Central memory CD8-positive, alpha-beta T cell (primary cell): Measurements from ENCODE around the gene TMC3.

Experiments used
- ATAC-seq: fragments of 150-1000 bp; cut with Tn5 transposase; replicated peaks from 2 replicates; pipeline ENCODE4 v1.10.0; 2022; ENCODE audit warnings: mild to moderate bottlenecking, moderate FRiP score, moderate number of reproducible peaks; ENCODE audit not compliant: poor library complexity, severe bottlenecking; ENCODE audit errors: extremely low read depth
- DNase-seq, 2 donors: peaks; one replicate each; pipeline ENCODE4 v3.0.0; 2021; ENCODE audit warnings: low spot score in 2 of 2
- H3K27ac Mint-ChIP-seq: one replicate; pipeline ENCODE4 v1.8.0; 2022; ENCODE audit warnings: low read depth, mild to moderate bottlenecking, moderate library complexity, mixed read lengths
- H3K27me3 Mint-ChIP-seq: one replicate; pipeline ENCODE4 v1.8.0; 2022; ENCODE audit warnings: mixed read lengths
- H3K36me3 Mint-ChIP-seq: one replicate; pipeline ENCODE4 v1.8.0; 2022; ENCODE audit warnings: mild to moderate bottlenecking, moderate library complexity, mixed read lengths; ENCODE audit not compliant: insufficient read depth
- H3K4me1 Mint-ChIP-seq: one replicate; pipeline ENCODE4 v1.8.0; 2022; ENCODE audit warnings: mixed read lengths
- H3K4me3 Mint-ChIP-seq: one replicate; pipeline ENCODE4 v1.8.0; 2022; ENCODE audit warnings: mild to moderate bottlenecking, moderate library complexity, mixed read lengths
- H3K9me3 Mint-ChIP-seq: one replicate; pipeline ENCODE4 v1.8.0; 2022; ENCODE audit warnings: mixed read lengths

The TMC3 gene

GRCh38 chr15:81285461-81285860 is 88.6 kb downstream of the TMC3 start:
- Mint-ChIP-seq H3K27me3 (no peaks in the 10 kb centered on the region), H3K36me3 (peaks cover 7% of the 10 kb centered on the region), H3K9me3 (peaks cover 6% of the 10 kb centered on the region), H3K4me3 (peak overlapping the region; percentile 48), H3K4me1 (peaks cover 55% of the 10 kb centered on the region), H3K27ac (peak overlapping the region; percentile 98)
- no peak for ATAC-seq
- no peak for DNase-seq

GRCh38 chr15:81284256-81285031 is 89.6 kb downstream of the TMC3 start:
- no peak for DNase-seq
- H3K4me1 Mint-ChIP-seq, result peaks cover 56% of the 10 kb centered on the region
- peaks cover 7% of the 10 kb centered on the region for H3K36me3 Mint-ChIP-seq
- H3K9me3 Mint-ChIP-seq, result peaks cover 6% of the 10 kb centered on the region
- no peak overlapping the region for H3K27ac Mint-ChIP-seq
- no peaks in the 10 kb centered on the region for H3K27me3 Mint-ChIP-seq
- ATAC-seq, result no peak
- no peak overlapping the region for H3K4me3 Mint-ChIP-seq

- Mint-ChIP-seq H3K27me3 (no peaks in the 10 kb centered on the region), H3K9me3 (peaks cover 6% of the 10 kb centered on the region), H3K27ac (no peak overlapping the region), H3K4me1 (peaks cover 48% of the 10 kb centered on the region), H3K36me3 (peaks cover 5% of the 10 kb centered on the region), H3K4me3 (no peak overlapping the region)
- ATAC-seq (no peak), DNase-seq (no peak)
These were observed 91.1 kb downstream of the TMC3 start for GRCh38 chr15:81282911-81283310.

- H3K27ac Mint-ChIP-seq, result no peak overlapping the region
- H3K4me3 Mint-ChIP-seq, result no peak overlapping the region
- H3K36me3 Mint-ChIP-seq, result peaks cover 5% of the 10 kb centered on the region
- ATAC-seq (no peak), DNase-seq (no peak)
- no peaks in the 10 kb centered on the region for H3K27me3 Mint-ChIP-seq
- H3K4me1 Mint-ChIP-seq, result peaks cover 45% of the 10 kb centered on the region
- peaks cover 6% of the 10 kb centered on the region for H3K9me3 Mint-ChIP-seq
These were observed 91.5 kb downstream of the TMC3 start for GRCh38 chr15:81282606-81282895.

- Mint-ChIP-seq H3K4me3 (no peak overlapping the region), H3K27ac (no peak overlapping the region), H3K9me3 (peaks cover 3% of the 10 kb centered on the region), H3K36me3 (peaks cover 4% of the 10 kb centered on the region), H3K4me1 (peaks cover 40% of the 10 kb centered on the region), H3K27me3 (no peaks in the 10 kb centered on the region)
- ATAC-seq (no peak), DNase-seq (no peak)
These were observed 92.0 kb downstream of the TMC3 start for GRCh38 chr15:81281766-81282605.

GRCh38 chr15:81281456-81281735 is 92.6 kb downstream of the TMC3 start:
- H3K4me1 Mint-ChIP-seq, result peaks cover 34% of the 10 kb centered on the region
- H3K9me3 Mint-ChIP-seq, result no peaks in the 10 kb centered on the region
- no peak for DNase-seq
- H3K27ac Mint-ChIP-seq, result no peak overlapping the region
- H3K4me3 Mint-ChIP-seq, result no peak overlapping the region
- ATAC-seq, result no peak
- no peaks in the 10 kb centered on the region for H3K27me3 Mint-ChIP-seq
- H3K36me3 Mint-ChIP-seq, result peaks cover 2% of the 10 kb centered on the region
